ENCODE results near the gene TVP23C. TPM values are rescaled to one million over a fixed set of nuclear protein-coding genes. Genes with fewer than 3 reads are reported as not detected.
"Not testable (repeated sequence)": the region's sequence is repeated elsewhere in the genome, so short reads cannot be mapped to it uniquely, and the experiment has no call there.

TVP23C gene
- total RNA-seq, 1 donor from 2014 or later: 13.8 TPM

- peak; percentile 46 for DNase-seq (ENCODE audit: low spot score)
These were observed 36.7 kb downstream of the TVP23C start for GRCh38 chr17:15526292-15527218.

- DNase-seq (ENCODE audit: low spot score): peak; percentile 26
These were observed 38.0 kb downstream of the TVP23C start for GRCh38 chr17:15524990-15525985.

DNA sequence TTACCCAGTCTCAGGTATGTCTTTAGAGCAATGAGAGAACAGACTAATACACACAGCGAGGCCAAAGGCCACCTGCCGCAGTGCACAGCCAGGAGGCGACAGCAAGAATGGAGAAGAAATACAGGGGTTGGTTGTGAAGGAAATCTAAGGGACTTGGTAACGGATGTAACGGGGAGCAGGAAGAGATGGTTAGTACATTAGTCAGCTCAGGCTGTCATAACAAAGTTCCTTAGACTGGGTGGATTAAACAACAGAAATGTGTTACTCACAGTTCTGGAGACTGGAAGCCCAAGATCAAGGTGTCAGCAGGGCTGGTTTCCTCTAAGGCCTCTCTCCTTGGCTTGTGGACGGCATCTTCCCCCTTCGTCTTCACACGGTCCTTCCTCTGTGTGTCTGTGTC lies 47.1 kb downstream of the TVP23C start:
- DNase-seq (ENCODE audit: low spot score): no peak

DNA sequence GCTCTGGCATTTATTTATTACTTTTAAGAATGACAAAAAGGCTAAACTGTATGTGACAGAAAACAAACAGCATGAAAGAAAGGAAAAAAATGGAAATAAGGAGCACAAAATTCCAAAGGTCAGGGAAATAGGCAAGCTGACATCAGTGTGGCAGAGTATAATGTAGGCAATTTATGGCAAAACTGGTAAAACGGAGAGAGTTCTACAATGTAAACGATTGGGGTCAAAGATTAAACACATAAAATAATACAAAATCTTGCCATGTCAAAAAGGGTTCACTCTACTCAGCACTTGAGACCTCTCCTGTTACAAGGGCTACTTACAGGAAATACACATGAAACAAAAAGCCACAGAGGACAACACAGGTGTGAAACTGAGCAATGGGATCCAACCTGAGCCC lies 48.8 kb downstream of the TVP23C start:
- no peak for DNase-seq (ENCODE audit: low spot score)

- DNase-seq (ENCODE audit: low spot score): no peak
These were observed 49.3 kb downstream of the TVP23C start for GRCh38 chr17:15513856-15514459.

- DNase-seq (ENCODE audit: low spot score): no peak
These were observed 50.1 kb downstream of the TVP23C start for GRCh38 chr17:15513058-15513791.

DNA sequence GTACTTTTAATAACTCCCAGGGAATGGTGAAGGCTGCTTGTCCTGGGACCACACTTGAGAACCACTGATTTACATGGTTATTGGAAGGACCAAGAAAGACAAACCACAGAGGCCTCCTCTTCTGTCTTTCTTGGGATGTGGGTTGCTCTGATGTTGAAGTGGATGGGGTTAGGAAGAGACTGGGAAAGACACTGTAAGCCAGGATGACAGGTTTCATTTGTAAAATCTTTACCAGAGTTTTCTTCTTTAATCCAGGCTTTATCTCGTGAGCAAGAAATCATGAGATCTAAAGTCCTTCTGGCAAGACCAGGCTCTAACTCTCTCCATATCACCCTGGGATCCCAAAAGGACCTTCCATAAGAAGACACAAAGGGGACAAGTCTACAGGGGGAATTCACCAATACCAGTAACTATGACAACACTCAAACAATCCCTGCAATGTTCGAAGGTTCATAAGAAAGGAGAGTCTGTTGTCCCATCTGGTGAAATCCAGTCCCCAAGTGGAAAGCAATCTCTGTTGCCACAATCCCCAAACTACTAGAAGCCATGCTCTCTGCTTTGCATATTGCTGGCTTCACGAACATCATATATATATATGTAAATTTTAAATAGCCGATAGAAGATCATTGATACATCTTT lies 51.1 kb downstream of the TVP23C start:
- DNase-seq (ENCODE audit: low spot score): no peak

DNA sequence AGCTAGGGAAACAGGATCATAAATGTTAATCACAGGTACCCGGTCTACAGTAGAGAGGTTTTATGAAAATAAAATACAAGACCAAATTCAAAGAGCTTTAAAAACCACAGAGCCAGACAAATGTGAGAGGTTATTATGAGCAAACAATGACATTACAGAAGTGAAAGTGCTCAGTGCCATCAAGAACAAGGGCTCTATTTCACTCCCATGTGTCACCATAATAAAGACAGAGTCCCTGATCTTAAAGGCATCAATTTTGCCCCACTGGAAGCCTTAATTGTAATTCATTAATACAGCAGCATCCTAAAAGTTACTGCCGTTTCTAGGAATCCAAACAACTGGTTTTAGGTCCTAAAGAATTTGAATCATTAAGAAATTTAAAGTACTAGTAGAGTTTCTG lies 52.1 kb downstream of the TVP23C start:
- no peak for DNase-seq (ENCODE audit: low spot score)

DNA sequence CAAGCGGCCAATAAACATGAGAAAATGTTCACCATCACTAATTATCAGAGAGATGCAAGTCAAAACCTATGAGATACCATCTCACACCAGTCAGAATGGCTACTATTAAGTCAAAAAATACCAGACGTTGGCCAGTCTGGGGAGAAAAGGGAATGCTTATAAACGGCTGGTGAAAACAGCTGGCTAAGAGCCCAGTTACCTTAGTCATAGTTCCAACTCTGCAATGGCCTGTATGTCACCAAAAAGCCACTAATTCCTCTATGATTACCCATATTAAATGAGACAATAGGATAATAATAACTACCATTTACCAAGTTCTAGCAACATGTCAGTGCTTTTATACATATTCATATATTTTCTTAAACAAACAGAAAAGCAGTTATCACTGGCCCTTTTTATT lies 52.9 kb downstream of the TVP23C start:
- DNase-seq (ENCODE audit: low spot score): no peak

GRCh38 chr17:15509095-15509494 lies 54.2 kb downstream of the TVP23C start:
- no peak for DNase-seq (ENCODE audit: low spot score)

DNA sequence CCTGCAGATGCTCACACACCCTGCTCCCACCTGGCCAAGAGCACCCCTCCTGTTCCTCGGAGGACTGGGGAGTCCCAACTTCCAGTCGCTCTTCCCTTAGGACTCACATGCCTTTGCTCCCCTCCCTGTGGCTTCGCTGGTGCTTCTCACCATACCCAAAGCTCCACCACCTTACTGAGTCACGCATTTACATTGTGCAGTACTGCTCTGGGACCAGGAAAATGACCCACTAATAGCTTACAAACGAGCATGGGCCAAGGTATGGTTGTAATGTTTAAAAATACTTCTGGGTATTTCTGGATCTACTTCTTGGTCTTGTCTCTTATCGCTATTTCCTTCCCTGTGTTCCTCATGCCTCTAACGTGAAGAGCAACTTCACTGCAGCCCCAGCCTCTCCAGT lies 54.8 kb downstream of the TVP23C start:
- DNase-seq (ENCODE audit: low spot score): no peak

GRCh38 chr17:15507896-15508295 lies 55.4 kb downstream of the TVP23C start:
- DNase-seq (ENCODE audit: low spot score): no peak

DNA sequence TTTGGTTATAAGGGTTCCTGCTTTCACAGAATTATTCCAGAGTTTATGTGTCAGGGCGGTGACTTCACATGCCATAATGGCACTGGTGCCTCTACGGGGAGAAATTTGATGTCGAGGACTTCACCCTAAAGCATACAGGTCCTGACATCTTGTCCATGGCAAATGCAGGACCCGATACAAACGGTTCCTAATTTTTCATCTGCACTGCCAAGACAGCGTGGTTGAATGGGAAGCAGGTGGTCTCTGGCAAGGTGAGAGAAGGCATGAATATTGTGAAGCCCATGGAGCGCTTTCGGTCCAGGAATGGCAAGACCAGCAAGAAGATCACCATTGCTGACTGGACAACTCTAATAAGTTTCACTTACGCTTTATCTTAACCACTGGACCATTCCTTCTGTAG lies 56.3 kb downstream of the TVP23C start:
- no peak for DNase-seq (ENCODE audit: low spot score)

- not testable (repeated sequence) for DNase-seq (ENCODE audit: low spot score)
These were observed 57.6 kb downstream of the TVP23C start for GRCh38 chr17:15505708-15506107.

DNA sequence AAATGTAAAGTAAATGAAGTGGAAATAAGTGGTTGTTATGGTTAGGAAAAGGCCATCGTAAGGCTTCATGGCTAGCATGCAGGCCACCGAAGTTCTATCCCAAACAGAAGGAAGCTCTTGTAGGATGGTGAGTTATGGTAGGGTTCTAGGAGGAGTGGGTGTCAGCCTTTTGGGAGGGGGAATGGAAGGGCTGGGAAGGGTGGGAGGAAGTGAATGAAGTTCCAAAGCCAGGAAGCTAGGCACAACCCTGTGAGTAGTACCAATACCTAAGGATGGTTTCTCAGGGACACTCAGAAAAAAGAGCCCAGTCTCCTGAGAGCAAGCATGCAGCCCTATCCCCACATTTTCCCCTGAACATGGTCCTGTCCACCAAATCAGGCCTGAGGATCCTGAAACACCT lies 59.6 kb downstream of the TVP23C start:
- DNase-seq (ENCODE audit: low spot score): no peak

GRCh38 chr17:15502369-15503112 lies 60.7 kb downstream of the TVP23C start:
- peak; percentile 84 for DNase-seq (ENCODE audit: low spot score)

DNA sequence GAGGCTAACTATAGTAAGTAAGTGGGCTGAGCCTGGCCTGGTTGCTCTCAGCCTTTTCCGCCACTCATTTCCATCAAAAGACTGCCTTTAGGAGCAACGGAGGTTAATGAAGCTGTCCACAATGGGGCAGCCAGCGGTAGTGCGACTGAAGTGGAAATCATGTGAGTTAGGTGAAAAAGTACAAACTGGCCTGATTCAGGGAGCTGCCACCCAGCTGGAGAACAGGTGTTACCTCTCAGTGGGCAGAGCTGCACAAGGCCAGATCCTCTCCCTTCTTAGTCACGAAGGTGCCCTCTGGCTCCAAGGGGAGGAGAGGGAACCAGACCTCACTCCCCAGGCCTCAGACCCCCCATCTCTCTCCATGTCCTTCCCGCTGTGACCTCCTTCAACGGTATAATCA lies 61.5 kb downstream of the TVP23C start:
- no peak for DNase-seq (ENCODE audit: low spot score)

DNA sequence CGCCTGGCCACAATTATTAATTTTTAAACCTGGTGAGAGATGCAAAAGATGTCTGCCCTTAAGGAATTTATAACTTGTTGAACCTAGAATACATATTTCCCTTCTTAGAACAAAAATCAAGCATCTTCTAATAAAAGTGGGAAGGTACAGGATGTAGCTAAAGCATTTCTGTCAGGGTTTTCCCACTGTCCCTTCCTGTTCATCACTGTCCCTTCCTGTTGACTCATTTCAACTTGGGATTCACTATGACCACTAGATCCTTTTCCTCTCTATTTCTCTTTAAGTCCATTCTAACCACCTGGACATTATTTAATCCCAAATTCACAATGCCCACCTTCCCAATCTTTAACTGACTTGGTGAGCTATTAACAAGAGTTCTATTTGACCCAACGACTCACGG lies 62.0 kb downstream of the TVP23C start:
- no peak for DNase-seq (ENCODE audit: low spot score)

GRCh38 chr17:15498107-15498506 lies 65.2 kb downstream of the TVP23C start:
- no peak for DNase-seq (ENCODE audit: low spot score)
